Lower leg skin (tissue), 3 donors: ENCODE data around the gene NFIB.

Experiments used
- POLR2A ChIP-seq, 2 donors: fragments of 450-650 bp; IDR thresholded peaks; one replicate each; pipeline ENCODE4 v1.6.1; 2016 to 2017; ENCODE audit warnings: antibody characterized with exemption in 2 of 2, mild to moderate bottlenecking in 1 of 2, moderate library complexity in 1 of 2
- TF ChIP-seq, protein P1 (sequence below), 3 donors: fragments of 450-650 bp; IDR thresholded peaks; one replicate each; pipeline ENCODE4 v1.5.1; 2016; ENCODE audit warnings: antibody characterized with exemption in 3 of 3, mild to moderate bottlenecking in 3 of 3, moderate library complexity in 2 of 3

- TF ChIP-seq POLR2A (IDR thresholded peaks at IDR 0.05), result no peak
- TF ChIP-seq, protein P1, sequence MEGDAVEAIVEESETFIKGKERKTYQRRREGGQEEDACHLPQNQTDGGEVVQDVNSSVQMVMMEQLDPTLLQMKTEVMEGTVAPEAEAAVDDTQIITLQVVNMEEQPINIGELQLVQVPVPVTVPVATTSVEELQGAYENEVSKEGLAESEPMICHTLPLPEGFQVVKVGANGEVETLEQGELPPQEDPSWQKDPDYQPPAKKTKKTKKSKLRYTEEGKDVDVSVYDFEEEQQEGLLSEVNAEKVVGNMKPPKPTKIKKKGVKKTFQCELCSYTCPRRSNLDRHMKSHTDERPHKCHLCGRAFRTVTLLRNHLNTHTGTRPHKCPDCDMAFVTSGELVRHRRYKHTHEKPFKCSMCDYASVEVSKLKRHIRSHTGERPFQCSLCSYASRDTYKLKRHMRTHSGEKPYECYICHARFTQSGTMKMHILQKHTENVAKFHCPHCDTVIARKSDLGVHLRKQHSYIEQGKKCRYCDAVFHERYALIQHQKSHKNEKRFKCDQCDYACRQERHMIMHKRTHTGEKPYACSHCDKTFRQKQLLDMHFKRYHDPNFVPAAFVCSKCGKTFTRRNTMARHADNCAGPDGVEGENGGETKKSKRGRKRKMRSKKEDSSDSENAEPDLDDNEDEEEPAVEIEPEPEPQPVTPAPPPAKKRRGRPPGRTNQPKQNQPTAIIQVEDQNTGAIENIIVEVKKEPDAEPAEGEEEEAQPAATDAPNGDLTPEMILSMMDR (IDR thresholded peaks at IDR 0.05), result no peak
Observed at GRCh38 chr9:14215614-14216013, 98.3 kb downstream of the NFIB start.
